GM23248 (cell line): ENCODE results near the gene EID3. TPM values are rescaled to one million over a fixed set of nuclear protein-coding genes. Genes with fewer than 3 reads are reported as not detected.
A peak's percentile ranks its signal among the peaks of the same experiment; 100 is the strongest.
"Not testable (repeated sequence)": the region's sequence is repeated elsewhere in the genome, so short reads cannot be mapped to it uniquely, and the experiment has no call there.

ENCODE experiments used
- DNase-seq: peaks from one replicate; pipeline ENCODE4 v3.0.0-alpha.2; 2015
- H2AFZ ChIP-seq: fragments of 200-600 bp; sonication (generic); 2 replicates; pipeline ENCODE4 v1.6.1; 2016; ENCODE audit warnings: antibody characterized with exemption
- H3F3A ChIP-seq: fragments of 200-600 bp; sonication (generic); 2 replicates; pipeline ENCODE4 v1.6.1; 2016; ENCODE audit warnings: mild to moderate bottlenecking, antibody characterized with exemption, mixed run types; ENCODE audit not compliant: insufficient read depth
- H3K27ac ChIP-seq: fragments of 200-600 bp; sonication (generic); 2 replicates; pipeline ENCODE4 v1.5.1; 2016; ENCODE audit warnings: mild to moderate bottlenecking
- H3K27me3 ChIP-seq: fragments of 200-600 bp; sonication (generic); replicated peaks from 2 replicates; pipeline ENCODE4 v1.6.1; 2016; ENCODE audit warnings: mild to moderate bottlenecking; ENCODE audit not compliant: insufficient read depth
- H3K36me3 ChIP-seq: fragments of 200-600 bp; sonication (generic); 2 replicates; pipeline ENCODE4 v1.6.1; 2016; ENCODE audit warnings: low read depth, mild to moderate bottlenecking
- H3K4me1 ChIP-seq: fragments of 200-600 bp; sonication (generic); 2 replicates; pipeline ENCODE4 v1.6.1; 2016; ENCODE audit warnings: mild to moderate bottlenecking; ENCODE audit not compliant: insufficient read depth
- H3K4me2 ChIP-seq: fragments of 200-600 bp; sonication (generic); one replicate; pipeline ENCODE4 v1.6.1; 2016; ENCODE audit warnings: mild to moderate bottlenecking; ENCODE audit not compliant: unreplicated experiment
- H3K4me3 ChIP-seq: fragments of 200-600 bp; sonication (generic); 2 replicates; pipeline ENCODE4 v1.5.1; 2016; ENCODE audit warnings: mild to moderate bottlenecking
- H3K79me2 ChIP-seq: fragments of 200-600 bp; sonication (generic); 2 replicates; pipeline ENCODE4 v1.6.1; 2016; ENCODE audit warnings: mild to moderate bottlenecking; ENCODE audit not compliant: insufficient read depth
- H3K9ac ChIP-seq: fragments of 200-600 bp; sonication (generic); 2 replicates; pipeline ENCODE4 v1.6.1; 2016; ENCODE audit warnings: mild to moderate bottlenecking
- H3K9me2 ChIP-seq: fragments of 200-600 bp; sonication (generic); 2 replicates; pipeline ENCODE4 v1.6.1; 2016; ENCODE audit warnings: mixed run types, mild to moderate bottlenecking, moderate library complexity; ENCODE audit not compliant: insufficient read depth
- H3K9me3 ChIP-seq: fragments of 200-600 bp; sonication (generic); one replicate; pipeline ENCODE4 v1.6.1; 2017; ENCODE audit warnings: low read depth
- H4K20me1 ChIP-seq: fragments of 200-600 bp; sonication (generic); 2 replicates; pipeline ENCODE4 v1.6.0; 2016; ENCODE audit not compliant: insufficient read depth
- EZH2 ChIP-seq: fragments of 200-600 bp; sonication (generic); IDR thresholded peaks from 2 replicates; pipeline ENCODE4 v1.6.1; 2018; ENCODE audit warnings: antibody characterized with exemption, mild to moderate bottlenecking; ENCODE audit not compliant: insufficient read depth, poor library complexity, severe bottlenecking
- EZH2phosphoT487 ChIP-seq: fragments of 200-600 bp; sonication (generic); IDR thresholded peaks from 2 replicates; pipeline ENCODE4 v1.6.1; 2018; ENCODE audit warnings: antibody characterized with exemption, moderate library complexity, mild to moderate bottlenecking, low read depth; ENCODE audit not compliant: insufficient read depth
- WGBS, 2 experiments: methylation state at CpG; one replicate each; pipeline ENCODE4 v1.1.6; 2015 to 2017; ENCODE audit warnings: low lambda C conversion rate in 2 of 2, low coverage in 1 of 2; ENCODE audit errors: missing lambda C conversion rate in 2 of 2; 5-methylcytosine and 5-hydroxymethylcytosine counted together
- in situ Hi-C: fragments of 300-500 bp; cut with MboI; formaldehyde crosslinking; loops from 2 replicates; pipeline ENCODE4 v1.15.0; 2020
- polyA plus RNA-seq: library from polyadenylated mRNA; unstranded; fragments of >200 nt; fragmentation: Nextera tagmentation; extraction: Ambion mirVana; gene quantifications from 2 replicates; pipeline ENCODE4 v1.2.1, GENCODE V29; 2016
- total RNA-seq: library from RNA; depleted of rRNA; stranded (reverse); fragments of >200 nt; shearing (Covaris generic); gene quantifications from 2 replicates; pipeline ENCODE4 v1.2.3, GENCODE V29; 2014

Gene EID3
- total and polyA plus RNA-seq, 2 experiments from 2014 or later = 5.7 to 6.9 TPM

DNA sequence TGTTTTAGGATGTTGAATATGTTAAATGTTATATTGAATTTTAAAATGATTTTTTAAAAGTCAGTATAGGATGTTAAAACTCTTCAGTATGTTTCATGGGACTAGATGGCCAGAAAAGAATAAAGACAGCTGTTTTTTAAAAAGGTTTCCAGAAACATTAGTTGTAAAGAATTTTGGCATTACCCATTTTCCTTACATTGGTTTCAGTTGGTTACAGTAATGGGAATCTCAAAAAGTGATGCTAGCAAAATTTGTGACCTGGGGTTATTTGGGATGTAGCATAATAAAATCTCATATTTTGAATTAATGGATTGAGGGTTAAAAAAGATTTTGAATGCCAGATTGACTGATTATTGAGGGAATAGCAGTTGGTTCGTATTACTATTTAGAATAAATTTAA lies 25.3 kb downstream of the EID3 start:
- Histone ChIP-seq H3F3A (peaks cover 90% of the 10 kb centered on the region), H3K4me1 (no peaks in the 10 kb centered on the region), H3K27ac (0 out of 2 replicates have a peak overlapping the region, but pooled peaks have one; percentile 4), H4K20me1 (no peaks in the 10 kb centered on the region), H3K79me2 (peaks cover 77% of the 10 kb centered on the region), H3K36me3 (peaks cover 90% of the 10 kb centered on the region), H3K9me2 (no peaks in the 10 kb centered on the region), H3K27me3 (no peaks in the 10 kb centered on the region), H3K4me2 (no peak overlapping the region), H2AFZ (no peak overlapping the region), H3K9ac (no peak overlapping the region), H3K4me3 (no peak overlapping the region), H3K9me3 (no peaks in the 10 kb centered on the region)
- in situ Hi-C loops = no loop called here
- DNase-seq = no peak
- 65 to 82% methylated on average over 1 of the region's 1 CpG for WGBS, 2 experiments
- no peak for TF ChIP-seq EZH2phosphoT487
- TF ChIP-seq EZH2 = no peak

- Histone ChIP-seq H3K9me2 (no peaks in the 10 kb centered on the region), H3K4me3 (no peak overlapping the region), H3K36me3 (peaks cover 90% of the 10 kb centered on the region), H3K27me3 (no peaks in the 10 kb centered on the region), H3K79me2 (peaks cover 71% of the 10 kb centered on the region), H3K27ac (0 out of 2 replicates have a peak overlapping the region, but pooled peaks have one; percentile 1), H2AFZ (no peak overlapping the region), H4K20me1 (no peaks in the 10 kb centered on the region), H3F3A (peaks cover 92% of the 10 kb centered on the region), H3K4me1 (no peaks in the 10 kb centered on the region), H3K9ac (no peak overlapping the region), H3K4me2 (no peak overlapping the region), H3K9me3 (no peaks in the 10 kb centered on the region)
- DNase-seq = no peak
- 98 to 100% methylated on average over 5 of the region's 5 CpGs for WGBS, 2 experiments
- in situ Hi-C loops = no loop called here
- no peak for TF ChIP-seq EZH2phosphoT487
- TF ChIP-seq EZH2 = no peak
These were observed 26.4 kb downstream of the EID3 start for GRCh38 chr12:104329707-104330532.

GRCh38 chr12:104331376-104331775 lies 27.8 kb downstream of the EID3 start:
- Histone ChIP-seq H3K9me3 (no peaks in the 10 kb centered on the region), H3K27ac (peak overlapping the region; percentile 5; the same call in 1 of the 2 replicates), H3K4me1 (no peaks in the 10 kb centered on the region), H3K36me3 (peaks cover 90% of the 10 kb centered on the region), H3K27me3 (no peaks in the 10 kb centered on the region), H3K9ac (no peak overlapping the region), H4K20me1 (no peaks in the 10 kb centered on the region), H3F3A (peaks cover 91% of the 10 kb centered on the region), H2AFZ (no peak overlapping the region), H3K4me3 (no peak overlapping the region), H3K4me2 (no peak overlapping the region), H3K79me2 (peaks cover 68% of the 10 kb centered on the region), H3K9me2 (no peaks in the 10 kb centered on the region)
- 94 to 100% methylated on average over 2 of the region's 2 CpGs for WGBS, 2 experiments
- DNase-seq = no peak
- no peak for TF ChIP-seq EZH2phosphoT487
- no peak for TF ChIP-seq EZH2
- in situ Hi-C loops = no loop called here

DNA sequence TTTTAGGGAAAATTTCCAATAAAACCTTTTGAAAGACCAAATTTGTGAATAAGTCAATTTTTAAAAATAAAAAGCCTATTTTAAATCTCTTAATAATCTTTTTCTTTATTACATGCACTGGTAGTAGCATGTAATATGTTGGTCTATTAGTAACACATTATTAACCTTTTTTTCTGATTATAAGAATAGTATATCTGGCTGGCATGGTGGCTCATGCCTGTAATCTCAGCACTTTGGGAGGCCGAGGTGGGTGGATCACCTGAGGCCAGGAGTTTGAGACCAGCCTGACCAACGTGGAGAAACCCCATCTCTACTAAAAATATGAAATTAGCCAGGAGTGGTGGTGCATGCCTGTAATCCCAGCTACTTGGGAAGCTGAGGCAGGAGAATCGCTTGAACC lies 28.7 kb downstream of the EID3 start:
- H3K4me1 ChIP-seq, H3K4me3 ChIP-seq, in situ Hi-C loops, H4K20me1 ChIP-seq, H3K27me3 ChIP-seq, DNase-seq, H3K4me2 ChIP-seq, H3K9me2 ChIP-seq, H2AFZ ChIP-seq, H3K9me3 ChIP-seq, H3K9ac ChIP-seq: not testable (repeated sequence)
- peaks cover 91% of the 10 kb centered on the region for H3F3A ChIP-seq
- H3K27ac ChIP-seq = 0 out of 2 replicates have a peak overlapping the region, but pooled peaks have one; percentile 5
- H3K79me2 ChIP-seq = peaks cover 66% of the 10 kb centered on the region
- H3K36me3 ChIP-seq = peaks cover 90% of the 10 kb centered on the region
- WGBS, 2 experiments = 92 to 94% methylated on average over 3 of the region's 3 CpGs
